GM12801 (cell line): Measurements from ENCODE around the gene NOXO1.

Experiments used
- TF ChIP-seq, protein P1 (sequence below): IDR thresholded peaks from one replicate; pipeline ENCODE4 v1.5.1; 2011; ENCODE audit warnings: control low read depth; ENCODE audit not compliant: insufficient read length; ENCODE audit errors: extremely low read depth

Gene NOXO1

DNA sequence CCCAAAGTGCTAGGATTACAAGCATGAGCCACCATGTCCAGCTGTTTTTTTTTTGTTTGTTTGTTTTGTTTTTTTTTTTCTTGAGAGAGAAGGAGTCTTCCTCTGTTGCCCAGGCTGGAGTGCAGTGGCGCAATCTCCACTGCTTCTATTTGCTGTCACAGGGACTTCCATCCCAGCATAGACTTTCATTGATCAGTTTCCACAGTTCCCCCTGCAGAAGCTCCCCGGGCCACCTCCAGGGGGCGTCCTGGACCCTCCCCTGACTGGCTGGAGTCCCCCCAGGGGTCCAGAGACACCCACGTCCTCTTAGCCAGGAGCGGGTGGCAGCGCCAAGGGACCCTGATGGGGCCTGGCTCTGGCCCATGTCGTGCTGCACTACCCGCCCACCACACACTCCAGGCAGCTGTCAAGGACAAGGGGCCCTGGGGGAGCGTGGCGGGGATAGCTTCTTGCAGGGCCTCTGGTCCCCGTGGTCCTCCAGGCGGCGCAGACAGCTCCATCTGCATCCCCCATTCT, 35.2 kb upstream of the NOXO1 start:
- TF ChIP-seq, protein P1, sequence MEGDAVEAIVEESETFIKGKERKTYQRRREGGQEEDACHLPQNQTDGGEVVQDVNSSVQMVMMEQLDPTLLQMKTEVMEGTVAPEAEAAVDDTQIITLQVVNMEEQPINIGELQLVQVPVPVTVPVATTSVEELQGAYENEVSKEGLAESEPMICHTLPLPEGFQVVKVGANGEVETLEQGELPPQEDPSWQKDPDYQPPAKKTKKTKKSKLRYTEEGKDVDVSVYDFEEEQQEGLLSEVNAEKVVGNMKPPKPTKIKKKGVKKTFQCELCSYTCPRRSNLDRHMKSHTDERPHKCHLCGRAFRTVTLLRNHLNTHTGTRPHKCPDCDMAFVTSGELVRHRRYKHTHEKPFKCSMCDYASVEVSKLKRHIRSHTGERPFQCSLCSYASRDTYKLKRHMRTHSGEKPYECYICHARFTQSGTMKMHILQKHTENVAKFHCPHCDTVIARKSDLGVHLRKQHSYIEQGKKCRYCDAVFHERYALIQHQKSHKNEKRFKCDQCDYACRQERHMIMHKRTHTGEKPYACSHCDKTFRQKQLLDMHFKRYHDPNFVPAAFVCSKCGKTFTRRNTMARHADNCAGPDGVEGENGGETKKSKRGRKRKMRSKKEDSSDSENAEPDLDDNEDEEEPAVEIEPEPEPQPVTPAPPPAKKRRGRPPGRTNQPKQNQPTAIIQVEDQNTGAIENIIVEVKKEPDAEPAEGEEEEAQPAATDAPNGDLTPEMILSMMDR: no peak

DNA sequence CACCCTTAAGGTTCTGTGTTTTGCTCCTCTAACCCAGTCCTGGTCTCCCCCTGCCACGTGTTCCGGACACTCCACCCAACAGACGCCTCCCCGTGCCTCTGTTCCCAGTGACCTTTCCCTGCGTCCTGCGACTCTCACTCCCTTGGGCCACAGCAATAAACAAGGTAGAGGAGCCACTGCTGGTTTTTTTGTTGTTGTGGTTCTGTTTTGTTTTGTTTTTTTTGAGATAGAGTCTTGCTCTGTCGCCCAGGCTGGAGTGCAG, 34.6 kb upstream of the NOXO1 start:
- TF ChIP-seq, protein P1: no peak

GRCh38 chr16:2015117-2015946, 34.1 kb upstream of the NOXO1 start:
- TF ChIP-seq, protein P1: no peak

- TF ChIP-seq, protein P1: no peak
Observed at GRCh38 chr16:2013527-2013926, 32.3 kb upstream of the NOXO1 start.

DNA sequence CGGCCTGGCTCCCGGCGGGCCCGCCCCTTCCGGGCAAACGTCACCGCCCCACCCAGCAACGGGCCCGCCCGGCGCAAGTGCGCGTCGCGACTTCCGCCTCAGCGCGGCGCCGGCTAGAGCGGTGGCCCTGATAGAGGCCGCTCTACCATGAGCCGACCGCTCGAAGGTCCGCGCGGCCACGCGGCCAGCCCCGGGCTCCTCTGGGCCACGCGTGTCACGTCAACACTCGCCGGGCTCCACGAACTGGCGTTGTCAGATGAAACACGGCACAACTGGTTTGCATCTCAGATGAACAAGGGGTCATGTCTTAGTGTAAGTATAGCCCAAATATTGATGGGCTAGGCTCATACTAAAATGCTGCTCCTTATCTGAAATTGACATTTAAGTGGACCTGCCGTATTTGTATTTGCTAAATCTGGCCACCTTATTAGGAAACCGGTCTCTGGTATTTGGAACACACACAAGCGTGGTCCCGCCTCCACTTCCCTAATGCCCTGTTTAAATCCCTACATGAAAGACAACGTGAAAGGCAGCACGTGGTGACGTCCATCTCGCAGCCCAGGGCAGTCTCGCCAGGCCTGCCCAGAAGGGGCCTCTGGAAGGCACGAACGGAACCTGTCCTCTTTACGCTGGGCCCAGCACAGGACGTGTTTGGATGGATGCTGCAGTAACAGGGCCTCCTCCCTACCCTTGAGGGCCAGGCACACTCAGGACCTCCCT, 28.7 kb upstream of the NOXO1 start, which contains the start of gene ZNF598:
TSS of gene ZNF598 (minus strand) at position 31 of the 720 bp plus-strand sequence.
- TF ChIP-seq, protein P1: no peak

GRCh38 chr16:2009164-2009711, 28.0 kb upstream of the NOXO1 start:
- TF ChIP-seq, protein P1: no peak

DNA sequence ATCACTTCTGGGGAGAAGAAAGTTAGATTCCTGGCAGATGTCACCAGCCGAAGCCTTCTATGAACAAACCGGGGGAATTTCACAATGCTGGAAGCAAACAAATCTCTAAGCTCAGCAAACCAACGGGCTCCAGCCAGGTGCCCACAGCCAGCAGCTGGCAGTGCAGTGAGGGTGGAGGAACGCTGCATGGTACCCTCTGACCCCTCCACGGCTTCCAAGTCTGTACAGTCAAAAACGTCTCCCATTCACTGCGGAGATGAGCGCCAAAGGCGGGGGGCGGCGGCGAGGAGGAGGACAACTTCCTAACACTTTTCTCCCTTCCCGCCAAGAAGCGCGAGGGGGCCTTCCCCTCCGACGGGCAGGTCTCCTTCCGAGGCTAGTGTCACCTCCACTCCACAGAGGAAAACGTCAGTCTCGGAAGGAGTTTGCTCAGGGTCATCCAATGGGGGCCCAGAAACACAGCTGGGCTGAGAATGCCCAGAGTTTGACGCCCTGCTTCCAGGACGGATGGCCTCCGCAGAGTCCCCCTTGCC, 27.4 kb upstream of the NOXO1 start:
- TF ChIP-seq, protein P1: no peak
